Renal cortex interstitium (tissue), 11 donors: ENCODE measurements around the gene DYNC1I2. TPM values are rescaled to one million over a fixed set of nuclear protein-coding genes. Genes with fewer than 3 reads are reported as not detected.

Source experiments
- DNase-seq, 11 donors: peaks; one replicate each; pipeline ENCODE4 v3.0.0-alpha.2; 2013; ENCODE audit warnings: low read depth in 9 of 11, low spot score in 4 of 11; ENCODE audit errors: extremely low read depth in 1 of 11
- polyA plus RNA-seq, 3 donors: library from polyadenylated mRNA; unstranded; fragments of 120-200 nt; gene quantifications; one replicate each; pipeline ENCODE4 v1.2.1, GENCODE V29; 2013; ENCODE audit not compliant: insufficient read length in 3 of 3

Gene DYNC1I2
- polyA plus RNA-seq, 3 donors = 160 to 206 (median 186) TPM

DNA sequence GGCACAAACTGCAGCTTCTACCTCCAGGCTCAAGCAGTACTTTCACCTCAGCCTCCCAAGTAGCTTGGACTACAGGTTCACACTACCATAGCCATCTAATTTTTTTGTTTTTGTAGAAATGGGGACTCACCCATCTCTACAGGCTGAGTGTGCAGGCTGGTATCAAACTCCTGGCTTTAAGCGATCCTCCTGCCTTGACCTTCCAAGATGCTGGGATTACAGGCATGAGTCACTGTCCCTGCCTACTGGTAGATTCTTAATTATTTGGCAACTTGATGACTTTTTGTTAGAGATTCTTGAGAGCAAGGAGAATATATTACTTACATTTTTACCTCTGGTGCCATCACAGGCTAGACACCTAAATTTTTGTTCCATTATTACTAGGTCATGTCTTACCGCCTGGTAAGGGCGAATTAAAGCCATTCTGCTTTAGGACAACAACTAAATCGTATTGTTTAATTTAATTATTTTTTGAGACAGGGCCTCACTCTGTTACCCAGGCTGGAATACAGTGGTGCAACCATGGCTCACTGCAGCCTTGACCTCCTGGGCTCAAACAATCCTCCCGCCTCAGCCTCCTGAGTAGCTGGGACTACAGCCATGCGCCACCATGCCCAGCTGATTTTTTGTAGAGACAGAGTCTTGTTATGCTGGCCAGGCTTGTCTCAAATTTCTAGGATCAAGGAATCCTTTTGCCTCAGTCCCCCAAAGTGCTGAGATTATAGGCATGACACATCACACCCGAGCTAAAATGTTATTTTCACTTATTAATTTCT, 15.7 kb downstream of the DYNC1I2 start:
- no peak for DNase-seq

DNA sequence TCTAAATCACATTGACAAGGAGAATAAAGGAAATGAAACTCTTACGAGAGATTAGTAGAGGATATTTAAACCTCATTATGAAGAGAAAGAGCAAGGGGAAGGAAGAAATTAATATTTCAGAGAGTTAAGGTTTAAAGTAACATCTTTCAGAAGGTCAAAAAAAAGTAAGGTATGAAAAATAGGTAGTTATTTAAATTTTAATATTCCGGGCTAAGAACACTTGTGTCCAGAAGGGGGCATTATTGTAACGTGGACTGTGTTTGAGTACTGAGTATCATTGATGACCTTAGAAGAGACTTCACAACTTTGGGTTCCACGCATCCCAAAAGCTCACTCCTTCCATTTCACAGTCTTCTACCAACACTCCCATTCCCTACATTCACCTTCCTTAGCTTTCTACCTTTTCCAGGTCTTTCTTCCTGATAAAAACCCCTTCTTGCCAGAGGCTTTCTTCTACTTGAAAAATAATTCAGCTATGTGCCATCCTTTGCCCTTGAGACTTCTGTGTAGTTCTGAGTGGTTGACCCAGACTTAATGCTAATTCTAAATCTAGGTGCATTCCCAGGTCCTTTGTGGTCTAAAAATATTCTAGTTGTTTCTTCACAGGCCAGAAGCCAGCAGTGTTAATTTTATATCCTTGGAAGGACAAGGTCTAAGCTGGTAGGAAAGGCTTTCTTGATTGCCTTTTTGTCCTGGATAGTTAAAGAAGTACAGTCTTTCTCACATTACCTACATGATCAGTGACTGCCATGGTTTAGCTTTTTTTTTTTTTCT, 16.5 kb downstream of the DYNC1I2 start:
- DNase-seq = no peak

DNA sequence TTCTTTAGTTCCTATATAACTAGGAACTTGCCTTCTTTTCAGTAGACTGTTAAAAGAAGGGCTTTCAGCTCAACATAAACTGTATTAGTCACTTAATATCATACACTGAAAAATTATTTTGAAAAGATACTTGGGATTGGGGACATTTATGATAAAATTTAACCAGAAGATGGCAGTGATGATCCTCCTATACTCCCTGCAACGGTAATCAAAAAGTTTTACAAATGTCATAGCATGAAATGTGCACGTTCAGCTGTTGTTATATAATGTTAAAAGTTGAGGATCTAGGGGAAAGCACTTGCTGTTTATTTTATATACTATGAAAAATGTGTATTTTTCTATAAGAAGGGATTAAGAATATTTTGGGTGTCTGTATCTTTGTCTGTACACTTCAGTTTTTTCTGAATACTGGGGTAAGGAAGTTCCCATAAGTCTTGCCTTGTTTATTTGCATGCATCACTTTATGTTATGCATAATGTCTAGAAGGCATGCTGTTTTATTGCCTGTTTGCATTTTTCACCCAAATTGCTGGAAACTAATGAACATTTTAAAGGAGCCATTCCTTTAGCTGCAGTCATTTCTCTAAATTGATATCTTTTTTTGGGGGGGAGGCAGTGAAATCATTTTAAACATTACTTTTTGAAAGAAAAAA, 19.0 kb downstream of the DYNC1I2 start:
- no peak for DNase-seq

DNA sequence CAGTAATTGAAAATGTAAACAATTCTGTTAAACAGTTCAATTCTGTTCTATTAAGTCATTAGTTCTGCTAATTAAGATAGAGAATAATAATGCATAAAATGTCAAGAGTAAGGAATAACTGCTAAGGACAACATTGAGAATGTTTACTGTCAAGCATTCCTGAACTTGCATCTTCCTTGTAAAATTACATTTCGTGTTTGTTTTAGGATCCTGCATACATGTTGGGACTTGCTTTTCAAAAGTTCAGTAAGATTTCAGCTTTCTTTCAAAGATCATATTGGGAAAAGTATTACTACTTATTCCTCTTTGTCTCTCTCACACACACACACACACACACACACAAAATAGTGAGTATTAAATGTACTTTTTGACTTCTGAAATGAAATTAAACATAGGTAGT, 20.5 kb downstream of the DYNC1I2 start:
- no peak for DNase-seq

DNA sequence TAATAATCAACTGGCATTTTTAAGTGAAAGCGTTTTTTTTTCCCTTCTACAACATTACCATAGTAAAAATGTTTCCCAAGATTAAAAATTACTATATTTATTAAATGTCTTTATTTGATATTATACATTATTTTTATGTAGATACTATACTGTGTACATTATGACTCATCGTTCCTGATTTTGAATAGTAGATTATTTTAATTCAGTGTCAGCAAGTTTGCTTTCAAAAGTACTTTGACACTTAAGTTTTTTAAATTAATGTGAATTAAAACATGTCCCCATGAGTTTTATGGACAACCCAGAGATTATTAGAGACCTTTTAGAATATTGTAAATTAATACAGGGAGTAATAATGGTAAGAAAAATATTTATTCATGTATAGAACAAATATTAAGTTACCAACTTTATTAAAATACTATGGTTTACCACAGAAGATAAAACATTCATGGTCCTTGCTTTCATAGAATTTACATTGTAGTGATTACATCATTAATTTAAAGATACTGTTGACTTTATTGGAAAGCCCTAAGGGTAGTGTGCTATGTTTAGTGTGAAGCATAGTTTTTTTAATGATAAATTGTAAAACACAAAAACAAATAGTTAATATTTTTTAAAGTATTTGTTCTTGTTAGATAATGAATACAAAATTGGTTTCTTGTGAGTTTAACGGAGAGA, 21.9 kb downstream of the DYNC1I2 start:
- no peak for DNase-seq

DNA sequence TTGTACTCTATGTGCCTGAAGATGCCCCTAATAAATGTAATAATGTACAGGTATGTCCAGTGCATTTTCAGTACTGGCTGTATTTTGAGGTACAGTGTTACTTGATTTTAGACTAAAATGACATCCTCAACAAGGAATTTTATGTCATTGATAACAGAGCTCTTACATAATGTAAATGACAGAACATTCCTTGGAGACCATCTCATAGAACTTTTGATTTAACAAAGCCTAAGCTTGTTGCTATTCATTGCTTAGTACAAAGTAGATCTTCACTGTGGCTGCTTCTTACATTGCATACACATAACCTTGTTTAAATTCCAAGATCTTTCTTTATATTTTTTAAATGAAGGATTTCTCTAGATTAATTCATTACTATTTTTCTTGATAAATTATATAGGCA, 24.1 kb downstream of the DYNC1I2 start:
- no peak for DNase-seq

DNA sequence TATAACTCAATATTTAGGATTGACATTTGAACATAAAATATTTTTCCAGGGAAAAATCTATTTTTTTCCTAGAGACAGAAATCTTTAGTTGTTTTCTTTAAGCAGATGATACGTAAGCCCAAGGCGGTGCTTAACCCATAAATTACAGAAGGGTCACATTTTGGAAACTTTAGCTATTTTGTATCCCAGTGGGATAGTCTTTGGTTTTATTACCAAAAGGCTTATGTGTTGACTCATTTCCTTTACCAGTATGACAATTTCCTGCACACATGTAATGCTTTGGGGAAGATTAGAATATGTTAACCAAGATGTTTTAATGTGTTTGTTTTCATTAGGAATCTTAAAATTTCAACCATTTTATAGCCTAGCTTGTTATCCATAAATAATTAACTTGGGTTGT, 24.8 kb downstream of the DYNC1I2 start:
- DNase-seq = no peak

DNA sequence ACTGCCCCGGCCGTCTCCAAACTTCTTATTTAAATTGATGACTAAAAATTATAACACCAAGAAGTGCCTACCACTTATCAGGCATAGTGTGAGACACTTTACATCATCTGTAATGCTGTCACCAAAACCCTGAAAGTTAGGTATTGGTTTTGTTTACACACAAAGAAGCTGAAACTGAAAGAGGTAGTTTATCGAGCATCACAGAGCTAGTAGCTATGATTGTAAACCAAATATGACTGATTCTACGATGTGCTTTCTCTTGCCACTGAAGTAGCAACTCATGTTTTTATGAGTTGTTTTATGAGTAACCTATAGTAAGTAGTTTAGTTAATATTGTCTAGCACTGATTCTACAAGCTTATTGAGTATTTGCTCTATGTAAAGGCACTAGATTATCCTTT, 31.5 kb downstream of the DYNC1I2 start:
- DNase-seq = no peak

DNA sequence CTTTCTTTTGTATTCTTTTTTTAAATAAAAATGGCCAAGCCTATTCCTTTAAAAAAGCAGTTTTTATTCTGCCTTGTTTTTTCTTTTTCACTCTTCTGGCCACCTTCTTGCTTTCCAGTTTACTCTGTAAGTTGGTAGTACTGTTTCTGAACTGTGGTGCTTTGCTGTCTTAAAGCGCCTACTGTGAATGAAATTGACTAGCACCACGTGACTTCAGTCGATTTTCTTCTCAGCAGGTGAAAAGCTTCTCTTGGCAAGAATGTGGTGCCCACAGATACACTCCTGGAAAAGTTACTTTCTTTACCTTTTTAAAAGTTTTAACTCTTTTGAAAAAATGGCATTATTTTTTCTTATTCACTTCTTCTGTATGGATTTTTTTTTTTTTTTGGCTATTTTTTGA, 32.4 kb downstream of the DYNC1I2 start:
- no peak for DNase-seq

DNA sequence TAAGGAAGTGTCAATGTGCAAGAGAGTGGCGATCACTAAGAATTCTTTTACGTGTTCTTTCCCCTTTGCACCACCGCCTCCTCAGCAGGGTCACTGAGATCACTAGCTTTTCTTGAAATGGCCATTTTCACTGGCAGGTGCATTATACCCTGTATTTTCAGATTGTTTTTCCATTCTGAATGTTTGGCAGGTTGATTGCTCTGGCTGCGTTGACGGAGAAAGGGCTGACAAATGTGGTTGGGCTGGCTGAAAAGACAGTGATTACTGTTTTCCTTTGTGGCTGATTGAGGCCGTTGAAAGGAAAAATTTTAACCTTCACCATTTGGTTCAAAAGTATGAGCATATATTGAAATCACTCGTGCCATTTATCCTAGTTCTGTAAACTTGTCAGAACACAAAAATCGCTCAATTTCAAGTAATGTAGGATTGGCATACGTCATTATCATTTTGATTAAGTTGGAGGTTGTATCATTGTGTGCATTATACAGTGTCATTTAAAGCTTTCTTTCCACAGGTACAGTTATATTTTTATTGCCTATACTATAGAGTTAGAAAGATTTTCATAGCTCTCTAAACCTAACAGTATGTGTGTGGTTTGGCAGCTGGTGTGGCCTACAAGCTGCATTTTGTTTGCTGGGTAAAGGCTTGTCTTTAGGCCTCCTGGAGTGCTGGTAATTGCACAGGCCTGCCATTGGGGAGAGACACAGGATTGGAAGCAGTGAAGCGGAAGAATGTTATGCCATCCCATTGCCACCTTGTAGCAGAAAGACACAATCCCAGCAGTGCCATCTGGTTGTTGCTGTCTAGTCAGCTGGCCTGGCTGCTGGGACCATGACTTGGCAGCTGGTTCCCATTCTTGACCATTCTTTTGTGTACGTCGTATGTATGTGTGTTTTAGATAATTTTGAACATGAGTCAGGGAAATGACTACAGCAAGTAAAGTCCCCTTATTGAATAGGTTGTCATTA, 36.7 kb downstream of the DYNC1I2 start:
- no peak for DNase-seq

DNA sequence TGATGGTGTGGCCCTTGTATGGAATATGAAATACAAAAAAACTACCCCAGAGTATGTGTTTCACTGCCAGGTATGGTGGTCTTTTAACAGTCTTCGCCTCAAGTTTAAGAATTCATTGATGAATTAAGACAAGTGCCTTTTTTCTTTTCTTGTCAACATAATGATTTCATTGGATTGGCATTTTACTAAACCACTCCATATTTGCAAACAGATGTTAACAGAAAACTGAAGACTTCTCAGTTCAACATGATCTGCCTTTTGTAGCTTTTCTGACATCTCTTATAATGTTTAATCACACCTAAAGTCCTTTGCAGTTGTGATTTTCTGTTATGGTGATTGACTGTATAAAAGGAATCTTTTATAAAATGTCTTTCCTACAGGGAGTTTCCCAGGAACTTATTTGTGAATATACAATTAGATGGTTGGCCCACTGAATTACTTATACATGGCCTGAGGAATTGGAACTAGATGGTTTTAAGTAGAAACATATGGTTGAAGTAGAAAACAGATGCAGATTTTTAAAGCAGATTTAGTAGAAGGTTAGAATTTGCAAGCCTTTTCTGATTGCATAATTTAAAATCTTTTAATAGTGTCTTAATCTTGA, 39.7 kb downstream of the DYNC1I2 start:
- DNase-seq = no peak

DNA sequence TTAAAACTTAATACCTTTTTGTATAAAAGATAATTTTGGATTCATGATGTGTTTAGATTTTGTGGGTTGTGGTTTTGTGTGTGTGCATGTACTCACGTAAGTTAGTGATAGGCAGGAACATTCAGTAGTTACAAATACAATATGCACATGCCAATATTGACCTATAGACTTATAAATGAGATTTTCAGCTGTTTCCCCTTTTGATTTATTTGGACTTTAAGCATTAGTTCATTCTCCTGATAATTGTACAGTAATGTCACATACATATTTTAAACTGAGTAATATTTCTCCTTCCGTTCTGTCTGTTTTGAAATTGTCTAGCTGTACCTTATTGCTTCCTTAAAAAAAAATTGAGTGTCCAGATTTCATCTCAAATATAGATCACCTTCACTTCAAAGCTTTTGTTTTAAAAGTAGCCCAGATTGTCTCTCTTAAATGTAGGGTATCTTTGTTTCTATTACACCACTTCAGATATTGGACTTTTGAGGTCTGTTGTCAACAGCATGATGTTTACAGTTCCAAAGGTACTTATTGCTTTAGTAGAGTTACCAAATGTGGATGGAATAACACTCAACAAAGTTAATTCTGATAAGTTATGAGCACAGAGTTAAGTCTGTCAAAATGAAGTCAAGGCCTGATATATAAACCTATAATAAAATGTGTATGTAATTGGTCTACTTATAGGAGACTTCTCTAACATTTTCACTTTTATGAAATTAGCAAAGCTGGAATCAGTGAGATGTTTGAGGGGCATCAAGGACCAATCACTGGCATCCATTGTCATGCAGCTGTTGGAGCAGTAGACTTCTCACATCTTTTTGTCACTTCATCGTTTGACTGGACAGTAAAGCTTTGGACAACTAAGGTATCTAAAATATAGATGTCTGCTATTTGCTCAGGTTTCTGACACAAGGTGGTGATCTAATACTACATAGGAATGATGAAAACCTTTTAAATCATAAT, 42.0 kb downstream of the DYNC1I2 start:
- no peak for DNase-seq

DNA sequence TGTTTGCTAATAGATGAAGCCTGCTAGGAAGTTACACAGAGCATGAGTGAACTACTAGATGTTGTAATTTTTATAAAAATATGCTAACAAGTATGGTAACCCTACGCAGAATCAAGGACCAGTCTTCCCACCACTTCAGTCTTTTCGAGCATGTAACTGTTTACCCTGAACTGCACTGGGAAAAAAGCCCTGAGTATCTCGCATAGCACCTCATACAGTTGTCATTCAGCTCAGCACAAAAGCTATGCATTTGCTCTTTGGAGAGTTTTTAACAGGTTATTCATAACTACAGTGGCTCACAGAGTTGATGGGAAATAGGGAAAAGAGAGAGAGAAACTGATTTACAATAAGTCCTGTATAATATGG, 42.7 kb downstream of the DYNC1I2 start:
- DNase-seq = no peak

DNA sequence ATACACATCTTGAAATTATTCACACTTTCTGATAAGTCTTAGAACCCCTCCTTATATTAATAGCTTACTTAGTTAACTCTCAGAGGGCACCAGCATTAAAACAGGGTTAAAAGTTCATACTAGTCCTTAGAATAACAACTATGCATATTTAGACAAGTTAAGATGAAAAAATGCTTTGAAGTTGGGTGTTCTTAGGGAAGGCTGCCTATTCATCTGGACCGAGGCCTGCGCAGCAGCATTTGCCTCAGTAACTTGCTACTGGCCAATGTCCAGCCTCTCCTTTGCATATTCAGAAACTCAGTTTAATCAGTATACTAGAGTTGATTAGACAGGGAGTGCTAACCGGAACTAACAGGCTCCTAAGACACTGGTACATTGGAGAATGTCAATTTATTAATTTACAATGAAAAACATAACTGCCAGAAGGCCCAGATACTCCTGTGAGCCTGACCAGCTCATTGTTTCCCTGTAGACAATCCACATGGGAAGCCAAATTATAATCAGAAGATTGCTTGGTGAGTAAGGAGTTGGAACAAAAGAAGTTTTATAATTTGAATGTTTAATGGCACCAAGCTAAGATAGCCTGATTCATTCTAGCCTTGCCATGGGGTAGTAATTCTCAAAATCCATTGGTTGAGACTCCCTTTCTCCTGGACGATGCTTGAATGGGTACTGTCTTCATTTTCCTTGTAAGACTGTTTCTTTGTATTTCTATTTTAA, 48.9 kb downstream of the DYNC1I2 start:
- DNase-seq = no peak

DNA sequence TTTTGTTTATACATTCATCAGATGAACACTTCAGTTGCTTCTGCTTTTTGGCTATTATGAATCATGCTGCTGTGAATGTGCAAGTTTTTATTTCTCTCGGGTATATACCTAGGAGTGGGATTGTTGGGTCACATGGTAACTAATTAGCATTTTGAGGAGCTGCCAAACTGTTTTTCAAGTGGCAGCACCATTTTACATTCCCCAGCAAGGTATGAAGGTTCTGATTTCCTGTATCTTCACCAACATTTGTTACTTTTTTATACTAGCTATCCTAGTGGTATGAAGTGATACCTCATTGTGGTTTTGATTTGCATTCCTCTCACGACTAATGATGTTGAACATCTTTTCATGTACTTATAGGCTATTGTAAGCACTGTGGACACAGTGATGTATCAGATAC, 53.9 kb downstream of the DYNC1I2 start:
- DNase-seq = no peak

DNA sequence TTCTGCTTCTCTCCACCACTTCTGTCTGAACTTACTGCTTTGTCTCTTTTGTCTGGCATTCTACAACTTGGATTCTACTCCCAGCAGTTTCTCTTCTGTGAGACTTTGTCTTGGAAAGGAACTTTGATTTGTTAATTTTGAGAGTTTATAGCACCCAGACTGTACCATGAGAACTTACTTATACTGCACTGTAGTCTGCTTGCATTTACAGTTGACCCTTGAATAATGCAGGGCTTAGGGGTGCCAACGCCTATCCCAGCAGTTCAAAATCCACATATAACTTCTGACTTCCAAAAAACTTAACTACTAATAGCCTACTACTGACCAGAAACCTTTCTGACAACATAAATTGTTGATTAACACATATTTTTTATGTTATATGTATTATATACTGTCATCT, 55.5 kb downstream of the DYNC1I2 start:
- DNase-seq = no peak

DNA sequence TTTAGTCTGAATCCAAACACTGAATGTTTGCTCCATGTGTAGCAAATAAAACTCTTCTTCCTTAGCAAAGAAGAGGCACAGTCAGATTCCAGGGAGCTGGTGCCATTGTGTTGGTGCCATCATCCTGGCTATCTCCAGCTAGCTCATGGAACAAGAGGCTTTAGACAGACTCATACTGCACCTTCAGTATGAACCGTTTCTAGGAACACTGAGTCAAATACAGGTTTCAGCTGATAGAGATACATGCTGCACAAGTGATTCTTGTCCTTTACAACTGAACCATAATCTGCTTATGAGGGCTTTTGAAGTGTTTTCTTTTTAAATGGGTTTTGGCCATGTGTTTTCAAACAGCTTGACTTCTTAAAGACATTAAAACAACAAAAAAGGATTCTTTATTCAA, 57.9 kb downstream of the DYNC1I2 start:
- DNase-seq = no peak
